GM12892 (cell line): Measurements from ENCODE around the gene ZNF169.
A peak's percentile ranks its signal among the peaks of the same experiment; 100 is the strongest.
"Not testable (repeated sequence)": the region's sequence is repeated elsewhere in the genome, so short reads cannot be mapped to it uniquely, and the experiment has no call there.

ENCODE experiments used
- DNase-seq: peaks from one replicate; pipeline ENCODE4 v3.0.0; 2011; ENCODE audit not compliant: insufficient read length
- FAIRE-seq: peaks from 2 replicates; lab custom pipeline; 2011; peaks lifted over from hg19 to GRCh38; lab: Jason Lieb, UNC
- POLR2A ChIP-seq: IDR thresholded peaks from 2 replicates; pipeline ENCODE4 v1.6.1; 2011; ENCODE audit warnings: low read depth, low read length, control low read depth
- POLR2AphosphoS5 ChIP-seq: IDR thresholded peaks from 2 replicates; pipeline ENCODE4 v1.6.1; 2011; ENCODE audit warnings: low read depth, low read length, control low read depth
- TAF1 ChIP-seq: IDR thresholded peaks from 2 replicates; pipeline ENCODE4 v1.6.1; 2011; ENCODE audit warnings: low read depth, mild to moderate bottlenecking, control low read depth, low read length, borderline replicate concordance

The ZNF169 gene

DNA sequence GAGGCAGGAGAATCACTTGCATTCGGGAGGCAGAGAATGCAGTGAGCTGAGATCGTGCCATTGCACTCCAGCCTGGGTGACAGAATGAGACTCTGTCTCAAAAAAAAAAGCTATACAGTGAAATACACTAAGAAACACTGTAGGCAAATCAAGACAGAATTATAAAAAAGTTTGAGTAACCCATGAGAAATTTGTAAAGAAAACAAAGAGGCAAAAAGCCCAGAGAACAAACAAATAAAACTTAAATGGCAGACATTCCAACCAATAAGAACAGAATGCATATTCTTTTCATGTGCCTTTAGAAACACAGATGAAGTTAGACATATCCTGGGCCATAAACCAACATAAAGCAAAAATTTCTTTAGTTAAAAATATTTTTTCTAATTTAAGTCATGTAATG, 30.6 kb downstream of the ZNF169 start:
- no peak for FAIRE-seq
- no peak for DNase-seq
- no peak for TF ChIP-seq POLR2A
- no peak for TF ChIP-seq POLR2AphosphoS5
- no peak for TF ChIP-seq TAF1

GRCh38 chr9:94298949-94299599, 40.0 kb downstream of the ZNF169 start:
- no peak for FAIRE-seq
- DNase-seq, result no peak
- TF ChIP-seq POLR2A (no peak), POLR2AphosphoS5 (no peak), TAF1 (no peak)

DNA sequence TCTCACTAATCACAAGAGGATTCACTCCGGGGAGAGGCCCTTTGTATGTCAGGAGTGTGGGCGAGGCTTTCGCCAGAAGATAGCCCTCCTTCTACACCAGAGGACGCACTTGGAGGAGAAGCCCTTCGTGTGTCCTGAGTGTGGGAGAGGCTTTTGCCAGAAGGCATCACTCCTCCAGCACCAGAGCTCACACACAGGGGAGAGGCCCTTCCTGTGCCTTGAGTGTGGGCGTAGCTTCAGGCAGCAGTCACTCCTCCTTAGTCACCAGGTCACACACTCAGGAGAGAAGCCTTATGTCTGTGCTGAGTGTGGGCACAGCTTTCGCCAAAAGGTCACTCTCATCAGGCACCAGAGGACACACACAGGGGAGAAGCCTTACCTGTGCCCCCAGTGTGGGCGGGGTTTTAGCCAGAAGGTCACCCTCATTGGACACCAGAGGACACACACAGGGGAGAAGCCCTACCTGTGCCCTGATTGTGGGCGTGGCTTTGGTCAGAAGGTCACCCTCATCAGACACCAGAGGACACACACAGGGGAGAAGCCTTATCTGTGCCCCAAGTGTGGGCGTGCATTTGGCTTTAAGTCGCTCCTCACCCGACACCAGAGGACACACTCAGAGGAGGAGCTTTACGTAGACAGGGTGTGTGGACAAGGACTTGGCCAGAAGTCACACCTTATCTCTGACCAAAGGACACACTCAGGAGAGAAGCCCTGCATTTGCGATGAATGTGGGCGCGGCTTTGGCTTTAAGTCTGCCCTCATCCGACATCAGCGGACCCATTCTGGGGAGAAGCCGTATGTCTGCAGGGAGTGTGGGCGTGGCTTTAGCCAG, 41.6 kb downstream of the ZNF169 start:
- no peak for DNase-seq
- TF ChIP-seq POLR2A, result no peak
- no peak for TF ChIP-seq TAF1
- TF ChIP-seq POLR2AphosphoS5, result no peak
- no peak for FAIRE-seq

GRCh38 chr9:94301583-94301982, 42.5 kb downstream of the ZNF169 start:
- DNase-seq (no peak), FAIRE-seq (no peak)
- TF ChIP-seq TAF1 (no peak), POLR2AphosphoS5 (no peak), POLR2A (no peak)

- no peak for DNase-seq
Observed at GRCh38 chr9:94302426-94302825, 43.3 kb downstream of the ZNF169 start.

DNA sequence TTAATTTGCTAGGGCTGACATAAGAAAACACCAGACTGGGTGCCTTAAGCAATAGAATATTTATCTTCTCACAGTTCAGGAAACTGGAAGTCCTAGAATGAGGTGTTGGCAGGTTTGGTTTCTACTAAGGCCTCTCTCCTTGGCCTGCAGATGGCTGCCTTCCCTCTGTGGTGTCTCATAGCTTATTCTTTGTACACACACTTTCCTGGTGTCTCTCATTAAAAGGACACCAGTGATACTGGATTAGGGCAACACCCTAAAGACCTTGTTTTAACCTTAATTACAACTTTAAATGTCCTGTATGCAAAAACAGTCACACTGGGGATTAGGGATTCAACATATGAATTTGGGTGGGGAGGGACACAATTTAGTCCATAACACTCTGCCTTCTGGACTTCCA, 44.2 kb downstream of the ZNF169 start:
- TF ChIP-seq TAF1 (no peak), POLR2A (no peak), POLR2AphosphoS5 (no peak)
- DNase-seq (no peak), FAIRE-seq (no peak)

More at GRCh38 chr9:94302426-94302825, 43.3 kb downstream of the ZNF169 start:
- TF ChIP-seq POLR2A, result no peak
- no peak for TF ChIP-seq TAF1
- no peak for TF ChIP-seq POLR2AphosphoS5
- FAIRE-seq, result no peak

DNA sequence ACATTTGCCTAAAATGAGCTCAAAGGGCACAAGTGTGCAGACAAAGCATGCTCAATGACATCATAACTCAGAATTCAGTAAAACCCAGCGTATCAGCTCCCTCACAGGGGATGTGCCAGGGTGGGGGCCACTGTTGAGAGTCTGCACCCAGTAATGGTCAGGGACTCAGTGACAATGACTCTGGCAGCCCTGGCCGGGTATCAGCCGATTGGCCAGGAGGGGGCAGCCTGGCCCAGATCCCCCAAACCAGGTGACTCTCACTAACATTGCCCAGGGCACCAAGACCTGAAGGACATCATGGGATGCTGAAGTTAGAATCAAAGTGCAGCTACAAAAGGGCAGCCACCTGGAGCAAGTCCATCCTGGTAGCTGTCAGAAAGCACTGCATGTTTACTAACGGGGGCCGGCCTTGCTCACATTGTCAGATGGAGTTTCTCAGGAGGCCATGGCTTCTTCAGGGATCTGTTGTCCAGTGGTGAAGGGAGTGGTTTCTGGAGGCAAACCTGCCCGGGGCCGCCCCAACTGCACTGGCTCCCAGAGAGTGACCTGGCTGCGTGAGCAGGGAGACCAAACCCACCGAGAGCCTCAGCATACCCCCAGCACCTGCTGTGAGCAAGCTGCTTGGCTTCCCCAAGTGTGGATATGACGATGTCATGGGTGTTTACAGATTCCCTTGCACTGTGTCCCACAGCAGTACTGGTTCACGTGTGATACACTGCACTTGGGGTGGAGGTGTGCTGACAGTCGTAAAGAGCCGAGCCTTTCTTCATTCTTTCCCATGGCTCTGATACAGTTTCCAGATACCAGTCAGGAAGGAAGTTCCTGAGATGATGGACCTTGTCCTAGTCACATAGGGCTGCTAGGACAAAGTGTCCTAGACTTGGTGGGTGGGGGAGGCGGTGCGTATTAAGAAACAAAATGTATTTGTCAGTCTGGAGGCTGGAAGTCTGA, 56.2 kb downstream of the ZNF169 start:
- peak; percentile 63 for FAIRE-seq
- not testable (repeated sequence) for DNase-seq

DNA sequence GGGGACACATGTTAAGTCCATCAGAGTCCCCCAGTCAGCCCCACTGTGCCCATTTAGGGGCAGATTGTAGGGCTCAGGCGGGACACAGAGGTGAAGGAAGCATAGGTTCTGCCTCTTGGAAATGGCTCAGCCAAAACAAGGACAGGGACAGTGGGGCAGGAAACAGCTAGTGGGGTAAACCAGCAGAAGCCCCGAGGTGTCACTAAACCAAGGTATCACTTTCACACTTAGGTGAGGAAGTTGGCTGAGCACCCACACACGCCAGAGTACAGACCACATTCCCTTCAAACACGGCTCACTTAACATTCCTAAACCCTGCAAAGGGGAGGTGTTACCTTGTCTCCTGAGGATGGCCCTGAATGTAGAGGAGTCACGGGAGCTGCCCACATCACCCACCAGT, 57.1 kb downstream of the ZNF169 start:
- not testable (repeated sequence) for DNase-seq
- peak; percentile 87 for FAIRE-seq

- not testable (repeated sequence) for FAIRE-seq
Observed at GRCh38 chr9:94317949-94318657, 59.0 kb downstream of the ZNF169 start.

DNA sequence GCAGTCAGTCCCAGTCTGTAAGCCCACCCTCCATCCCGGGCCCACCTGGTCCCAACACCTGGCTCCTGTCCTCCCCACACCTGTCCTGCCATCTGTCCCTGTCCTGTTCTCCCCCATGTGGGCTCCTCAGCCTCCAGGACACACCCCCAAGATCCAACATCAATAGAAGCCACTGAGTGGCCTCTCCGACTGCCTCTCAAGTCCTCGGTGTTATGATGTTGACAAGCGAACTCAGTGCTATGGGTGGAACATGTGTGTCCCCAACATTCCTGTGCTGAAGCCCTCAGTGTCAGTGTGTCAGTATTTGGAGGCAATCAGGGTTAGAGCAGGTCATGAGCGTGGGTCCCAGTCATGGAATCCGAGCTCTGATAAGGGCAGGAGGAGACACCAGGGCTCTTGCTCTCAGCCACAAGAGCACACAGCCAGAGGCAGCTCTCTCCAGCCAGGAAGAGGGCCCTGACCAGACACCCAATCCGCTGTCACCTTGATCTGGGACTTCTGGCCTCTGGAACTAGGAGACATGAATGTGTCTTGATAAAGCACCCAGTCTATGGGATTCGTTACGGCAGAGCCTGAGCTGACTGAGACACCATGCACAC, 63.3 kb downstream of the ZNF169 start:
- DNase-seq, FAIRE-seq: not testable (repeated sequence)

More at GRCh38 chr9:94317949-94318657, 59.0 kb downstream of the ZNF169 start:
- not testable (repeated sequence) for DNase-seq

GRCh38 chr9:94323153-94323798, 64.2 kb downstream of the ZNF169 start:
- not testable (repeated sequence) for FAIRE-seq, DNase-seq

DNA sequence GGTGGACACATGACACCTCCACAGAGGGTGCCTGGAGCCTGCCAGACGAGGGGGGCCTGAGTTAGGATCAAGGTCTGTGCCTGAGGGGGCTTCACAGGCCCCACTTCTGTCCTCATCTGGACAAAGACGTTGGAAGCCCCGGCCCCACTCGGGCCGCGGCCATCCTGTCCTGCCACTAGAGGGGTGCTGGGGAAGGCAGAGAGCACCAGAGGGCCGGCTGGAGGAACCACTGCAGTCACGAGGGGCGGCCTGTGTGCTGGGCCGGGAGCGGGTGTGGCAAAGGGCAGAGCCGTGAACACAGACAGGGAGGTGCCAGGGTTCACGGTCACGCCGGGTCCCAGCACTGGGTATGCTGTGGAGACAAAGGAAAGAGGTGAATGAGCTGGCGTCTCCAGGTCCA, 66.5 kb downstream of the ZNF169 start:
- not testable (repeated sequence) for FAIRE-seq, DNase-seq

DNA sequence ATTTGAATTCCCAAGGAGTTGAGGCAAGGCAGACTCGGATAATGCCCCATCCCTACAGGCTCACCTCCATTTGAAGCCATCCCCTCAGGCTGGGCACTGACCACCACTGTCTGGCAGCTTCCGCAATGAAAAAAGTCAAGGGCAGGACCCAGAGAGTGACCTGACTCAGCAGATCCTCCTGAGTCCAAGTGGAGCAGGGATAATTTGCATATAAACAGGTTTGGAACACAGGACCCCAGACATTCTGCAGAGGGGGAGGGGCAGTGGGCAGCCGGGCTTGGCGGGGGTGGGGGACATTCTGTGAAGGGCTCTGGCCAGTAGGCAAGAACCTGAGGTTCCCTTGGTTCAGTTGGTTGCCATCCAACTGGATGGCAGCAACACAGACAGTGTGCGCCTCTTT, 69.4 kb downstream of the ZNF169 start, which contains the start of gene NUTM2F:
NUTM2F (minus strand) TSS at position 101 of the 400 bp plus-strand sequence; CDS start at position 80, 21 bp downstream.
- not testable (repeated sequence) for DNase-seq, FAIRE-seq

DNA sequence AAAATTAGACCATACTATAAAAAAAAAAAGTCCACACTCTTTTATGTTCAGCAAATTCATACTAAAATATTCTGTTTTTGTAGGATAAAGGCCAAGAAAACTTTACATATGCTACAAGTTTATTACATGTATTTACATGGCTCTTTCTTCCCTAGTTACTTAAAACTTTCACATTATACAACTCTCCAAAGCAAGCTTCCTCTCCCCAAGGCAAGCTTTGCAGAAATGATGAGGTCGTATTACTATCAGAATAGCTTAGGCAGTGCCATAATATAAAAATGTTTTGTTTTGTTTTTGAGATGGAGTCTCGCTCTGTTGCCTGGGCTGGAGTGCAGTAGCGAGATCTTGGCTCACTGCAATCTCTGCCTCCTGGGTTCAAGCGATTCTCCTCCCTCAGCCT, 77.3 kb downstream of the ZNF169 start:
- DNase-seq, FAIRE-seq: not testable (repeated sequence)

DNA sequence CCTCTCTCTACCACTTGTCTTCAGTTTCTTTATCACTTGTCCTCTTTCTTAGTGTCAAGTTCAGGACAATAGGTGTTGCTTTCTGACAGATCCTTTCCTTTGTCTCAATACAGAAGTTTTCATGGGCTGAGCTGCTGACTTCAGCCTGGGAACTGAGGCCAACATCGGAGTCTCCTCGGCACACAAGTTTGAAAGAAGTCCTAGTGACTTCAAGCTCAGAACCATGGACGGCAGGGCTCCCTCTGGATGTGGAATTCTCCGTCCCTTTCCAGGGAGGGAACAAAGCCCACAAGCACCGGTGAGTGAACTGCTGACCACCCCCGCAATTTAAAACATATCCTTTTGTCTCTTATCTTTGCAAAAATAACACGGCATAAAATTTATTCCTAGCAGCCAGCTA, 79.6 kb downstream of the ZNF169 start:
- DNase-seq, FAIRE-seq: not testable (repeated sequence)

DNA sequence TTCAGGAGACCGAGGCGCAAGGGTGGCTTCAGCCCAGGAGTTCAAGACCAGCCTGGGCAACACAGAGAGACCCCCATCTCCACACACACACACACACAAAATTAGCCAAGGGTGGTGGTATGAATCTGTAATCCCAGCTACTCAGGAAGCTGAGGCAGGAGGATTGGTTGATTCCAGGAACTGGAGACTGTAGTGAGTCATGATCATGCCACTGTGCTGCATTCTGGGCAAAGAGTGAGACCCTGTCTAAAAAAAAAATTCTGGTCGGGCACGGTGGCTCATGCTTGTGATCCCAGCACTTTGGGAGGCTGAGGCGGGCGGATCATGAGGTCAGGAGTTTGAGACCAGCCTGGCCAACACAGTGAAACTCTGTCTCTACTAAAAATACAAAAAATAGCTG, 80.6 kb downstream of the ZNF169 start:
- not testable (repeated sequence) for FAIRE-seq, DNase-seq
